Measurements from ENCODE around the gene FAM168A.

FAM168A gene

GRCh38 chr11:73431396-73431795 is 166.5 kb downstream of the FAM168A start:
- H3K4me3 ChIP-seq (ENCODE audit: low read depth, low read length), result no peak overlapping the region
- TF ChIP-seq CTCF (conservative IDR thresholded peaks at IDR 0.05; ENCODE audit: low read depth, low read length), result no peak
- no peak for DNase-seq (ENCODE audit: low read depth)

- TF ChIP-seq CTCF (conservative IDR thresholded peaks at IDR 0.05; ENCODE audit: low read depth, low read length), result no peak
- no peak for DNase-seq (ENCODE audit: low read depth)
These were observed 167.6 kb downstream of the FAM168A start for GRCh38 chr11:73430326-73430725.

GRCh38 chr11:73429121-73429750 is 168.7 kb downstream of the FAM168A start:
- peak; percentile 73 for DNase-seq (ENCODE audit: low read depth)
- H3K4me3 ChIP-seq (ENCODE audit: low read depth, low read length), result no peak overlapping the region
- no peak for TF ChIP-seq CTCF (conservative IDR thresholded peaks at IDR 0.05; ENCODE audit: low read depth, low read length)

More at GRCh38 chr11:73430326-73430725, 167.6 kb downstream of the FAM168A start:
- H3K4me3 ChIP-seq (ENCODE audit: low read depth, low read length), result no peak overlapping the region

- no peak overlapping the region for H3K4me3 ChIP-seq (ENCODE audit: low read depth, low read length)
- no peak for TF ChIP-seq CTCF (conservative IDR thresholded peaks at IDR 0.05; ENCODE audit: low read depth, low read length)
- DNase-seq (ENCODE audit: low read depth), result no peak
These were observed 169.2 kb downstream of the FAM168A start for GRCh38 chr11:73428699-73429098.

GRCh38 chr11:73428227-73428626 is 169.7 kb downstream of the FAM168A start:
- H3K4me3 ChIP-seq (ENCODE audit: low read depth, low read length), result no peak overlapping the region
- DNase-seq (ENCODE audit: low read depth), result no peak
- TF ChIP-seq CTCF (conservative IDR thresholded peaks at IDR 0.05; ENCODE audit: low read depth, low read length), result no peak

GRCh38 chr11:73426219-73426850 is 171.6 kb downstream of the FAM168A start:
- no peak overlapping the region for H3K4me3 ChIP-seq (ENCODE audit: low read depth, low read length)
- DNase-seq (ENCODE audit: low read depth), result peak; percentile 39
- no peak for TF ChIP-seq CTCF (conservative IDR thresholded peaks at IDR 0.05; ENCODE audit: low read depth, low read length)

- DNase-seq (ENCODE audit: low read depth), result no peak
- H3K4me3 ChIP-seq (ENCODE audit: low read depth, low read length), result no peak overlapping the region
- TF ChIP-seq CTCF (conservative IDR thresholded peaks at IDR 0.05; ENCODE audit: low read depth, low read length), result no peak
These were observed 172.8 kb downstream of the FAM168A start for GRCh38 chr11:73425108-73425507.
